Neural cell (in vitro differentiated cells): Measurements from ENCODE around the gene GADD45A.

ENCODE experiments used
- EZH2 ChIP-seq: fragments of 200-600, 300-800 bp; shearing (Covaris generic), sonication (generic); IDR thresholded peaks from 2 replicates; pipeline ENCODE4 v1.6.1; 2014; ENCODE audit warnings: antibody characterized with exemption, low read length, borderline replicate concordance, mild to moderate bottlenecking; ENCODE audit not compliant: insufficient read depth, poor library complexity, severe bottlenecking
- RAD21 ChIP-seq: fragments of 450-650 bp; conservative IDR thresholded peaks from 2 replicates; pipeline ENCODE4 v1.6.1; 2014; ENCODE audit warnings: antibody characterized with exemption, mild to moderate bottlenecking, moderate library complexity
- REST ChIP-seq: IDR thresholded peaks from 2 replicates; pipeline ENCODE4 v1.6.1; 2012; ENCODE audit warnings: borderline replicate concordance
- TF ChIP-seq, protein P1 (sequence below): fragments of 450-650 bp; IDR thresholded peaks from 2 replicates; pipeline ENCODE4 v1.5.1; 2014; ENCODE audit warnings: antibody characterized with exemption, mild to moderate bottlenecking, moderate library complexity; ENCODE audit not compliant: poor library complexity, severe bottlenecking

GRCh38 chr1:67680486-67680885 is 4.5 kb upstream of the GADD45A start:
- TF ChIP-seq, protein P1, sequence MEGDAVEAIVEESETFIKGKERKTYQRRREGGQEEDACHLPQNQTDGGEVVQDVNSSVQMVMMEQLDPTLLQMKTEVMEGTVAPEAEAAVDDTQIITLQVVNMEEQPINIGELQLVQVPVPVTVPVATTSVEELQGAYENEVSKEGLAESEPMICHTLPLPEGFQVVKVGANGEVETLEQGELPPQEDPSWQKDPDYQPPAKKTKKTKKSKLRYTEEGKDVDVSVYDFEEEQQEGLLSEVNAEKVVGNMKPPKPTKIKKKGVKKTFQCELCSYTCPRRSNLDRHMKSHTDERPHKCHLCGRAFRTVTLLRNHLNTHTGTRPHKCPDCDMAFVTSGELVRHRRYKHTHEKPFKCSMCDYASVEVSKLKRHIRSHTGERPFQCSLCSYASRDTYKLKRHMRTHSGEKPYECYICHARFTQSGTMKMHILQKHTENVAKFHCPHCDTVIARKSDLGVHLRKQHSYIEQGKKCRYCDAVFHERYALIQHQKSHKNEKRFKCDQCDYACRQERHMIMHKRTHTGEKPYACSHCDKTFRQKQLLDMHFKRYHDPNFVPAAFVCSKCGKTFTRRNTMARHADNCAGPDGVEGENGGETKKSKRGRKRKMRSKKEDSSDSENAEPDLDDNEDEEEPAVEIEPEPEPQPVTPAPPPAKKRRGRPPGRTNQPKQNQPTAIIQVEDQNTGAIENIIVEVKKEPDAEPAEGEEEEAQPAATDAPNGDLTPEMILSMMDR, result no peak
- TF ChIP-seq REST (no peak), EZH2 (no peak), RAD21 (no peak)
